GM12875 (cell line): ENCODE results near the gene BBS4.

Experiments used
- H3K4me3 ChIP-seq: one replicate; pipeline ENCODE4 v1.5.1; 2011; ENCODE audit warnings: low read depth, low read length, control low read depth
- TF ChIP-seq, protein P1 (sequence below): IDR thresholded peaks from 2 replicates; pipeline ENCODE4 v1.5.1; 2011; ENCODE audit warnings: low read depth, mild to moderate bottlenecking, control low read depth, inconsistent platforms, low read length, moderate library complexity, borderline replicate concordance; ENCODE audit not compliant: insufficient read depth

The BBS4 gene

DNA sequence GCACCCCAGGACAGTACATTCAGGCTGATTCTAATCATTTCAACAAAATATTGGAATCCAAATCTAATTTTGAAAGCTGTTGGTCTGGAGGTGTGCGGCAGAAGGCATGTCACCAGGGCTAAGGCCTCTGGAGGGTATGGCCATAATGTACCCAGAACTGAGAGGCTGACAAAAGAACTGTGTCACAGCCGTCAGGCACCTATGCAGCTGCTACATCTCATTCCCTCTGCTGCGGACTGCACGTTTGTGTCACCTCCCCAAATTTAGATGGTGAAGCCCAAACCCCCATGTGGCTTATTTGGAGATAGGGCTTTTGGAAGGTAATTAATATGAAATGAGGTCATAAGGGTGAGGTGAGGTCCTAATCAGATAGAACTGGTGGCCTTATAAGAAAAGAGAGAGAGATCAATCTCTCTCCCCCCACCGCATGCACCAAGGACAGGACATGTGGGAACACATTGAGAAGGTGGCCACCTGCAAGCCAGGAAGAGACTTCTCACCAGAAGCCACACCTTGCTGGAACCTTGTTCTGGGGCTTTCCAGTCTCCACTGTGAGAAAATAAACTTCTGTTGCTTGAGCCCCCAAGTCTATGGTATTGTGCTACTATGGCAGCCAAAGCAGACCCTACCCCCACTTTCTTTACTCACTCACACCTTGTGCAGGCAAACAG lies 74.7 kb downstream of the BBS4 start:
- TF ChIP-seq, protein P1, sequence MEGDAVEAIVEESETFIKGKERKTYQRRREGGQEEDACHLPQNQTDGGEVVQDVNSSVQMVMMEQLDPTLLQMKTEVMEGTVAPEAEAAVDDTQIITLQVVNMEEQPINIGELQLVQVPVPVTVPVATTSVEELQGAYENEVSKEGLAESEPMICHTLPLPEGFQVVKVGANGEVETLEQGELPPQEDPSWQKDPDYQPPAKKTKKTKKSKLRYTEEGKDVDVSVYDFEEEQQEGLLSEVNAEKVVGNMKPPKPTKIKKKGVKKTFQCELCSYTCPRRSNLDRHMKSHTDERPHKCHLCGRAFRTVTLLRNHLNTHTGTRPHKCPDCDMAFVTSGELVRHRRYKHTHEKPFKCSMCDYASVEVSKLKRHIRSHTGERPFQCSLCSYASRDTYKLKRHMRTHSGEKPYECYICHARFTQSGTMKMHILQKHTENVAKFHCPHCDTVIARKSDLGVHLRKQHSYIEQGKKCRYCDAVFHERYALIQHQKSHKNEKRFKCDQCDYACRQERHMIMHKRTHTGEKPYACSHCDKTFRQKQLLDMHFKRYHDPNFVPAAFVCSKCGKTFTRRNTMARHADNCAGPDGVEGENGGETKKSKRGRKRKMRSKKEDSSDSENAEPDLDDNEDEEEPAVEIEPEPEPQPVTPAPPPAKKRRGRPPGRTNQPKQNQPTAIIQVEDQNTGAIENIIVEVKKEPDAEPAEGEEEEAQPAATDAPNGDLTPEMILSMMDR = no peak
- no peak overlapping the region for H3K4me3 ChIP-seq

DNA sequence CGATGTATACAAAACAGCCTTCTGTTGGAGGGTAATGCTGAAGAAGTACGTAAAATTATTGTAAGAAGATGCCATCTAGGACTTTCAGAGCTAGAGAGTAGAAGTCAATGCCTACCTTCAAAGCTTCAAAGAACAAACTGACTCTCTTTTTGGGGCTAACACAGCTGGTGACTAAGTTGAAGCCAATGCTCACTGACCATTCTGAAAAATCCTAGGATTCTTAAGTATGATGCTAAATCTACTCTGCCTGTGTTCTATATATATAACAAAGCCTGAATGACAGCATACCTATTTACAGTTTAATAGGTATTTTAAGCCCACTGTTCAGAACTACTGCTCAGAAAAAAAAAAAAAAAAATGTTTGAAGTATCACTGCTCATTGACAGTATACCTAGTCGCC lies 78.6 kb downstream of the BBS4 start:
- TF ChIP-seq, protein P1 = no peak
- no peak overlapping the region for H3K4me3 ChIP-seq

DNA sequence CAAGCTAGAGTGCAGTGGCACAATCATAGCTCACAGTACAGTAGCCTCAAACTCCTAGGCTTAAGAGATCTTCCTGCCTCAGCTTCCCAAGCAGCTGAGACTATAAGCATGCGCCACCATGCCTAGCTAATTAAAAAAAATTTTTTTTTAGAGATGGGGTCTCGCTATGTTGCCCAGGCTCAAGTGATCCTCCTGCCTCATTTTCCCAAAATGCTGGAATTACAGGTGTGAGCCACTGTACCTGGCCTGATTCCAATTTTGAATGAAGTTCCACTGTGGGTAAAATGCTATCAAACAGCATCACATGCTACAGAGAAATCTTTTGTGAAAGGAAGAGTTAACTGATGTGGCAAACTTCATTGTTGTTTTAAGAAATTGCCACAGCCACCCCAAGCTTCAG lies 80.0 kb downstream of the BBS4 start:
- TF ChIP-seq, protein P1 = no peak

DNA sequence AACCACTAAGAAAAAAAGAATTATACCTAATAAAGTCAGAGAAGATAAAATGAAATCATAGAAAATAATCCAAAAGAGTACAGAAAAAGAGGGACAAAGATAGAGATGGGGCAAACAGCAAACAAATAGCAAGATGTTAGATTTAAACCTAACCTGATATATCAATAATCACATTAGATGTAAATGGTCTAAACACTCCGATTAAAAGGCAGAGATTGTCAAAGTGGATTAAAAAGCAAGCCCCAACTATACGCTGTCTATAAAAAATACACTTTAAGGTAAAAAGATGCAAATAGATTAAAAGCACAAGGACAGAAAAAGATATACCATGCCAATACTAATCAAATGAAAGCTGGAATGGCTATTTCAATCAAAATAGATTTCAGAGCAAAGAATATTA lies 80.8 kb downstream of the BBS4 start:
- TF ChIP-seq, protein P1 = no peak
- no peak overlapping the region for H3K4me3 ChIP-seq

More for the DNA sequence above, 80.0 kb downstream of the BBS4 start:
- no peak overlapping the region for H3K4me3 ChIP-seq

DNA sequence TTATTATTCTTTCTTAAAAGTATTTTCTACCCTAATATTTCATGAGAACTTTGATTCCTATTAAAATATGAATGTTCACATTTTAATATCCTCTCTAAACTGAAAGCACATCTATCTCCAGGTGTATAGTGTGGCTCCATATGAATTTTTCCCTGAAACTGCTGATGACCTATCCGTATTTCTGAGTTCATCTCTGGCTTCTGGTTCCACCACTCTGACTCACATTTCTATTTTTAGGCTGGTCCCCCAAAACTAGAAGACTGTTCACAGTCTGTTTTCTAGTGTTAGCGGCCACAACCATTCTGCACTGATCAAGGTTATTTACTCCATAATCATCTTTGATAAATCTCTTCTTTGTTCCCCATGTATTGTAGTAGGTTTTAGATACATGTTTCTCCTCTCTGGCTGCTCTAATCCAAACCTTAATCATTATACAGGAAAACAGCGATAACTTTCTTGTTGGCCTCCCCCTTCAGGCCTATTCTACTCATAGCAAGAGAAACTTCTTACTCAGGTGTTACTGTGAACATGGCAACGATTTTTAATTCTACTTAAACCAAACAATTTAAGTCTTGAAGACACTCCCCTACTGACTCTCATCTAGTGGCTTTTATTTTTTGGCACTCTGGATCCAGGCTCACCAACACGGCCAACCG lies 84.8 kb downstream of the BBS4 start:
- TF ChIP-seq, protein P1 = 0 out of 2 replicates have a peak, but pooled peaks have one; percentile 3
- H3K4me3 ChIP-seq = no peak overlapping the region

DNA sequence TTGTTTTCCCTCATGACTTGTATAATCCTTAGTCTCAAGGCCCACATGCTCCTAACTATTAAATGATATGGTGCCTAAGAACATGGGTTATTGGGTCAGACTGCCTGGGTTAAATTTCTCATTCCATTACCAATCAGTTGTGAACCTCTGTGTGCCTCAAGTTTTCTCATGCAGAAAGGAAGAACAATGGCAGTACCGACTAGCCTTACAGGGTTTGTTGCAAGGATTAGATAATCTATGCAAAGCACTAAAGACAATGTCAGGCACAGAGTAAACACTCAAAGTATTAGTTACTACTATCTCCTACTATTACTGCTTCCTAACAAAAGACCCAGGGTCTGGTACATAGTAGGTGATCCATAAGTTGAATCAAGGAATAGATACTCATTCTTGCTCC lies 85.3 kb downstream of the BBS4 start:
- no peak overlapping the region for H3K4me3 ChIP-seq
- TF ChIP-seq, protein P1 = no peak

DNA sequence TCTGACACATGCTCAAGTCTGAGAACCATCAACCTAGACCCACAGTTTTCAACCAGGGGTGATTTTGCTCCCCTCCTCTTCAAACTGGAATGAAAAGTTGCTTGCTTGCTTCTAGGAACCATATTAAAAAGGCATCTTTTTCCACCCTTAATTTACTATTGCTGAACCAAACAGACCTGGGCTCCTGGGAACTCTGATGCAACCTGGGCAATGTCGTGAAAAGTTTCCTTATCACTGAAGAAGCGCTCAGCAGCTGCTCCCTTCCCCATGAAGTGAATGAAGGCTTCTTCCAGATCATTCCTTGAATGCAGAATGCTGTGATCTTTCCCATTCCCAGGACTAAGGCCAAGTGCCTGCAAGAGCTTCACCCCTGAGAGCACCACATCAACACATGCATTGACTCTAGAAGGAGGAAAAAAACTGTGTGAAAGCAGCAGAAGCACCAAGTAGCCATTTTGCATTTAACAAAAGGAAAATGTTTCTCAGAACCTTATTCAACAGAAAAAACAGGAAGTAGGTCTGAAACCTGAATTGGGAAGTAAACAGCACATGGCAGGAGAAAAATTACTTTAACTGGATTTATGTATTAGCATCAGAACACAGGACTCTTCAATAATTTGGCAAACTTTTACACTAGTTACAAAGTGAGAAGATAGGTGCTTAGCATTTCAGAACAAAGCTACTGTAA lies 88.8 kb downstream of the BBS4 start:
- no peak overlapping the region for H3K4me3 ChIP-seq
- TF ChIP-seq, protein P1 = no peak
